GM21423 (cell line): Measurements from ENCODE around the gene RRAS.
A peak's percentile ranks its signal among the peaks of the same experiment; 100 is the strongest.

Experiments
- ATAC-seq: cut with Tn5 transposase; IDR thresholded peaks from one replicate; pipeline ENCODE4 v1.9.1; 2021; ENCODE audit warnings: mild to moderate bottlenecking, moderate library complexity; ENCODE audit not compliant: unreplicated experiment

The RRAS gene

DNA sequence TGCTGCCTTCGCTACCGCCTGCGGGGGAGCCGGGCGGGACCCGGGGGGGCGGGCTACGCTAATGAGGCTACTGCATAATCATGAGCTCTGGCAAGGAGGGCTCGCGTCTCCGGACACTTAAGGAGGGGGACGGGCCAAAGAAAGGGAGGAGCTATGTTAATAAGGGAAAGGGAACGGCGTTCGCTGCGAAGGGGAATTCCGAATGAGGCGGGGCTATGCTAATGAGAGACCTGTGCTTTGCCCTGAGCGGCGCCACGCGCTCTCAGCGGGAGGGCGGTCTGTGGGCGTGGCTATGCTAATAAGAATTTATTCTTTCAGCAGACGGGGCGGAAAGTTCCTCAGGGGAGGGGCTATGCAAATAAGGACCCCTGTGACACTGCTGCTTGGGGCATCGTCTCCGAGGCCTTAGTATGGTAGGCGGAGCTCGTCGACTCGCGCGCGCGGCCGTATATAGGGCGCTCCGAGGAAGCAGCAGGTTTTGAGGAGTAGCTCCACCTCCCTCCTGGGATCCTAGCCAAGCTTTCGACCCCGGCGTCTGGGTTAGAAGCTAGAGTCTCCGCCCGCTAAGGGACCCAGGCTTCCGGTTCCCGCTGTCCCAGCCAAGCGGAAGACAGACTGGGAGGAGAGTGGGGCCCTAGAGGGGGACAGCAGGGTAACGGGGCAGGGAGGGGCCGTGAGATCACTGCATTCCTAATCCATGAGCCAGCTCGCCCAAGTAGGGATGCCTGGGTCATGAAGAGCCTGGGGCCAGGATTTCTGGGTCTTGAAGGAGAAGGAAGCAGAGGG, at the start of gene RRAS:
RRAS (minus strand) TSS at position 31 of the 786 bp plus-strand sequence. CDS start 45 bp downstream, outside the sequence.
- peak; percentile 60 for ATAC-seq

DNA sequence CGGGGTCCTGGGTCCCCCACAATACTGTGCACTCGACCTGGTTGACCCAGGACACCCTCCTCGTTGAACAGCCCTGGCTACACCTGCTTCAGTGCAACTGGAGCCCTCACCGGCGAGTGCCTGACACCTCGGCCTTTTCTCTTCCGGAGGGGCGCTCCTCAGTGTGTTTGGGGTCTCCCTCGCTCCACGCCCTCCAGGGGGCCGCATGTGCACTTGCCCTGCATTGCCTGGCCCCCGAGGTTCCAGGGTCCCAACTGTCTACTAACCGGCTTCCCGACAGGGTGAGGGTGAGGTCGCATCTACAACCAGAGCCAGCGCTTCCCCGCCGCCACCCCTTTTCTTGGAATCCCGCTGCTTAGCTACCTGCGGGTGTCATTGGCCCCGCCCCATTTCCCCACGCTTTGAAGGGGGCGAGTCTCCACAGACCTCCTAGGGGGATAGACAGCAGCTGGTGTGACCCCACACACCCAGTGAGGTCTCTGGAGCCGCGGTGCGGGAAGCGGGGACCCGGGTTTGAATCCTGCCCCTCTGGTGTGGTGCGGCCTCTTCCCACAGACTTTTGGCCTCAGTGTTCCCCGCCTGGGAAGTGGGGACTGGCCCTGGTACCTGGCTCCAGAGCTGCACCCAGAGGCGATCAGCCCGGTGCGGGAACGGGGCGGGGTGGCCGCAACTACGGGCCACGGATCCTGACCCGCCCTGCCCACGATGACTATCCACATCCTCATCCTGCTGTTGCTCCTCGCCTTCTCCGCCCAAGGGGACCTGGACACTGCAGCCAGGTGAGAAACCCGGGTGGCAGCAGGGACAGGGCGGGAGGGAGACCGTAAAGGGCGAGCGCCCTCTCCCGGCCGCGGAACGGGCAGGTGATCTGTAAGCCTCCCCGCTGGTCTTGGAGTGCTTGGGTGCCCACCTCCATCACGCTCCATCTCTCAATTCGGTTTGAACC, 49.5 kb upstream of the RRAS start, which contains the start of gene ADM5:
ADM5 (plus strand) TSS at position 462 of the 946 bp plus-strand sequence; CDS start at position 706, 244 bp downstream.
- no peak for ATAC-seq

DNA sequence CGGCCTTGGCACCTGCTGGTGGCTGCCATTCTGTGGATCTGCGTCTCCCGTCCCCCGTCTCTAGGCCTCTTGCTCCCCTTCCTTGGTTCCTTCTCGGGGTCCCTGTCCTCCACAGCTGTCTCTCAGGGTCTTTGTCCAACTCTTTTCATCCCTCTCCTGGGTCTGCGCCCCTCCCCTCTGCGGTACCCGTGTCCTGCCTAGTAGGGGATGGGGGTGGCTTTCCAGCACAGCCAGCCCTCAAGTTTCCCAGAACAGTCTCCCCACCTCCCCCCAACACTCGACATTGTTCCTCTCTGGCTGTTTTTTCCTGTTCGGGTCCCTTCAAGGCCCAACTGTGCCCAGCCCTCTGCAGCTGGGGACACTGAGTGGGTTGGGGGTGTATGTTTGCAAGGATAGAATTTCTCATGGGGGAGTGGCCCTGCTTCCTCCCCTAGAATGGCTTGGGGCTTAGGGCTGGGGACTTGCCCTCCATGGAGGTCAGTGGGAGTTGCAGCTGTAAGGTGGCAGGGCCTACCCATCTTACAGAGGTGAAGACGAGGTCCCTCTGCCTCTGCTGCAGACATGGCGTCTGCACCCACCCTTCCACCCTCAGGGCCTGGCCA, 48.7 kb upstream of the RRAS start:
- ATAC-seq = no peak

DNA sequence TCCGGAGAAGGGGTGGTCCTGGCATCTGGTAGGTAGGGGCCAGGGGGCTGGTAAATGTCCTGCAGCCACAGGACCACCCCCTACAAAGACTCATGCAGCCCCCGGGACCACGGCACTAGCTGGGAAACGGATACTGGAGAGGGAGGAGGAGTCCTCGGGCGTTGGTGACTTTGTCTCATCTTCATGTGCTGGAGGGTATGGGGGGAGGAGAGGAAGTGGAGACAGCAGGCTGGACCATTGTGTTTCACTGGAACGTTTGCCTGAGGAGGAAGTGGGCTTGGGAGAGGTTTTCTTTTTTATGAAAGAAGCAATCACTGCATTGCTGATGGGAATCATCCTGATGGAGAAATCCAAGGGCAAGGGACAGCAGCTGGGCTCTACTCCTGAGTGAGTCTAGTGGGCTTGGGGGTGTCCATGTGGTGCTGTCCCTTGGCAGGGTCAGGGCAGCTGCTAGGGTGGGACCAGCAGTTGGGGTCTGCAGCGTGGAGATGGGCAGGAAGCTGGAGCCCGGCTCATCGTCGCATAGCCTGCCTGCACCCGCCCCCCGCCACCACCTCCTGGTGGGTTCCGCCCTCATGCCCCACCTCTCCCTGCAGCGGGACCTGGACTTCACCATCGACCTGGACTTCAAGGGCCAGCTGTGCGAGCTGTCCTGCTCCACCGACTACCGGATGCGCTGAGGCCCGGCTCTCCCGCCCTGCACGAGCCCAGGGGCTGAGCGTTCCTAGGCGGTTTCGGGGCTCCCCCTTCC, 47.8 kb upstream of the RRAS start:
- ATAC-seq = no peak

DNA sequence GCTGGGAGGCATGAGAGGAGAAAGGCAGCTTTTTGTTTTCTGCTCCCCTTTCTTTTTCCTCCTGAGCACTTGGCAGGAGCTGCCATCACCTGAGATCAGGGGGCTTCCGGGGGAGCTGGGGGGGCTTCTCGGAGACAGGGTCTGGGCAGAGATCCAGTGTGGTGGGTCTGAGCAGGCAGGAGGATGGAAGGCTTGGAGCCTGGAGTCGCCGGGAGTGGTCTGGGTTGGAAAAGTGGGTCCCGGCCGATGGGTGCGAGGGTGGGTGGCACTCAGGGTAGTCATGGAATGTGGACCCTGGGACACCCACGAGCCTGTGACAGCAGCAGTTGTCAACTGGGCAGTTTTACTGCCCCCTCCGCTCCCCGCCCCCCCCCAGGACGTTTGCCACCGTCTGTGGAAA, 47.2 kb upstream of the RRAS start:
- no peak for ATAC-seq

DNA sequence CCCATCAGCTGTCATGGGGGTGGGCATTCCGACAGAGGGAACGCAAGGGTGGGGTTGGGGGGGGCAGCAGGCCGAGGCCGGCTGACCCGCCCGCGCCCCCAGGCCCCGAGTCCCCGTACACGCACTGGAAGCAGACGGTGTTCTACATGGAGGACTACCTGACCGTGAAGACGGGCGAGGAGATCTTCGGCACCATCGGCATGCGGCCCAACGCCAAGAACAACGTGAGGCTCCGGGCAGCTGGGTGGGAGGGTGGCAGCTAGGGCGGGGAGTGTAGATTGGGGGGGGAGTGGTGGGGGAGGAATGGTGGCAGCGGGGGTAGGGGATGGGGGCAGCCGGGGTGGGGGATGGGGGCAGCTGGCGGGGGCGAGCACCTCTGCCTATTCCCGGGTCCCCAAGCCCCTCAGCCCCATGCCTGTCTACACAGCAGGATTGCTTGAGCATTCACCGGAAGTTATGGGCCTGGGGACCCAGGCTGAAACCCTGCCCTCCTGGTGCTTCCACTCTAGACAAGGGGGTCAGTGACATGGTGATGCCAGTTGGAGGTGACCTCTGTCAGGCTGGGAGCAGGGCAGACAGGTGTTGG, 46.7 kb upstream of the RRAS start:
- ATAC-seq = no peak

DNA sequence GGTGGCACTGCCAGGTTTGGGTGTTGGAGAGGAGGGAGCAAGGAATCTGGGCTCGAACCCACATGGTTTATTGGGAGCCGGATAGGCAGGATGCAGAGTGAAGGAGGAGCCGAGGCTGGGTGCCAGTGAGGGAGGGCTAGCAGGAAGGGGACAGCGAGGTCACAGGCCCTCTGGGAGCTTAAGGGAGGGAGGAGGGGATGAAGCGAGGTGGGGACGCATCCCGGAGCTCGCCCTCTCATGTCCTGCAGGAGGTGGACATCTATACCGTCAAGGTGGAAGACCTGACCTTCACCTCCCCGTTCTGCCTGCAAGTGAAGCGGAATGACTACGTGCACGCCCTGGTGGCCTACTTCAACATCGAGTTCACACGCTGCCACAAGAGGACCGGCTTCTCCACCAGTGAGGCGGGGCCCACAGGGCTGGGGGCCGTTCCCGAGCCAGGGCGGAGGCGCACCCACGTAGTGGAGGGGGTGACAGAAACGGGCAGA, 45.9 kb upstream of the RRAS start:
- ATAC-seq = no peak

DNA sequence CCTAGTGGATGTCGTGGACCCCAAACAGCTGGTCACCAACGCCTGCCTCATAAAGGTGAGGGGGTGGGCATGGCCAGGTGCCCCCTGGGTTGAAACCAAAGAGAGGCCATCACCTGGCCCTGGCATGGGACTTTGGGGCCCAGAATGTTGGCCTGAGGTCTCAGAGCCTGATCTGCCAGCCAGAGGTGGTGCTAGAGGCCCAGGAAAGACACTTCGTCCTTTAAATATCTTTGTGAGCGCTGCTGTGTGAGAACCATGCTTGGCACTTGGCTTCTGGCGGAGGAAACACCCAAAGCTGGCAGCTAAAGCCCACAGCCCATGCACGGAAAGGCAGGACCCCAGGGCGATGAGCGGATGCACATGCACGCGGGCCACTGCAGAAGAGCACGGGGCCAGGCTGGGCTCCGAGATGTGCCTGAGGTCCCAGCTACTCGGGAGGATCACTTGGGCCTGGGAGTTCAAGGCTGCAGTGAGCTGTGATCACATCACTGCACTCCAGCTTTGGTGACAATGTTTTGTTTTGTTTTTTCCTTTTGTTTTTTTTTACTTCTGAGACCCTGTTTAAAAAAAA, 45.1 kb upstream of the RRAS start:
- ATAC-seq = no peak

DNA sequence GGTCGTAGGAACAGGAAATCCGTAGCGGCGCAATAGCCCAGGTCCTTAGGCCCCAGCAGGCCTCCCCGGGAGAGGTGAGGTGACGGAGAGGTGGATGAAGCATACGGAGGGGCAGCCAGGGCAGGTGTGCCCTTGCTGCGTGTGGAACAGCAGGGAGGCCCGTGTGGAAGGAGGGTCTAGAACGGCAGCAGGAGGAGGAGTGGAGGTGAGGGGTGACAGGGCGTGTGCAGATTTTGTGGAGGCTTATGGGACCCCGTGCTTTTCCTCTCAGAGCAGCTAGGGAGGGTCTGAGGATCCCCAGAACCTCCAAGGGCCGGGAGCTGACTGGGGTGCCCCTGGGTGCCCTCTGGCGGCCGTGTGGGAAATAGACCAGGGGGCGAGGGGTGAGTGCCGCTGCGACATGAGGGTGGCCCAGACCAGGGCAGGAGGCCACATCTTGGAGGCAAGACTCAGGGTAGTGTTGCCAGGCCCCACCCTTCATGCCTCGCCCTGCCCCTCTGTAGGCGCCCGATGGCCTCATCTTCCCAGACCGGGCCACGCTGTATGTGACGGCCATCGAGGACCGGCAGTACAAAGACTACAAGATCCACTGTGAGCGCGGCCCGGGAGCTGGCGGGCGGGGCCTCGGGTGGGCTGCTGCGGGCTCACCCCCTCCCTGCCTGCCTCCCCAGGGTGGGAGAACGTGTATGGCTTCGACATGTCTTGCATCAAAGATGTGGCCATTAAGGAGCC, 44.5 kb upstream of the RRAS start:
- ATAC-seq = no peak

DNA sequence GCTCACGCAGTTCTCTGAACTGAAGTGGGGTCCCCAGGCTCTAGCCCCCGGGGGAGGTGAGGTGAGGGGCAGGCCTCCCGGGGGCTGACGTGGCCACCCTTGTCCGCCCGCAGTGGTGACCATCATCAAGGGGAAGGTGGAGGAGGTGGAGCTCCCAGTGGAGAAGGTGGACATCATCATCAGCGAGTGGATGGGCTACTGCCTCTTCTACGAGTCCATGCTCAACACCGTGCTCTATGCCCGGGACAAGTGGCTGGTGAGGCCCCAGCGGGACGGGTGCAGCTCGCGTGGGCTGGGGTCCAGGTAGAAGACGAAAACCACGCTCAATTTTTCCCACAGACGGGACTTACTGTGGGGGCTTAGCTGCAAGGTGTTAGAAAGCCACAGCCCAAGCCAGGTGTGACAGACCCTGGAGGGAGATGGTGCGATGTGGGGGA, 43.9 kb upstream of the RRAS start:
- no peak for ATAC-seq

DNA sequence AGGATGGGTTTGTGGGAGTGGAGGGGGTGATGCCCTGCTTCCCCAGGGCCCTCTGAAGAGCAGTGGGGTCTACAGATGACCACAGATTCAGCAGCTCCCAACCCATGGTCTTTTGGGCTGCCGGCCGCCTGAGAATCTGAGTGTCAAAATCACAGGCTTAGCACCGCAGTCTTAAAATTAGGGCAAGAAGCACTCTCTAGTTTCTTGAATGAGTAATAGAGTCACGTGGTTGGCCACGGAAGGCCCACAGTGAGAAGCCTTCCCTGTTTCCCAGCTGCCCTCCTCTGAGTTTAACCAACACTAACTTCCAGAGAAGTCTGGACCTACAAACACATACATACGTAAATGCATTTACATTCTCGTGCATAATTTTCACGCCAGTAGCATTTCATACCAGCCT, 42.3 kb upstream of the RRAS start:
- no peak for ATAC-seq

DNA sequence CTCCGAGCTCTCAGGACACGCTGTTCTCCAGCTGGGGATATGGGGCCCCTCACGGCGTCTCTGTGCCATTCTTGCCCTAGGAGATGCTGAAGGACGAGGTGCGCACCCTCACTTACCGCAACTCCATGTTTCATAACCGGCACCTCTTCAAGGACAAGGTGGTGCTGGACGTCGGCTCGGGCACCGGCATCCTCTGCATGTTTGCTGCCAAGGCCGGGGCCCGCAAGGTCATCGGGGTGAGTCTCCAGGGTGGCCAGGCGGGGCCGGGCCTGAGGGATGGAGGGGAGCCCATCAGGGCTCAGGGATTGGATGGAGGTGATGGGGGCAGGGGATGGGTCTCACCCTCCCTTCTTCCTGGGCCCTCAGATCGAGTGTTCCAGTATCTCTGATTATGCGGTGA, 41.9 kb upstream of the RRAS start:
- no peak for ATAC-seq

DNA sequence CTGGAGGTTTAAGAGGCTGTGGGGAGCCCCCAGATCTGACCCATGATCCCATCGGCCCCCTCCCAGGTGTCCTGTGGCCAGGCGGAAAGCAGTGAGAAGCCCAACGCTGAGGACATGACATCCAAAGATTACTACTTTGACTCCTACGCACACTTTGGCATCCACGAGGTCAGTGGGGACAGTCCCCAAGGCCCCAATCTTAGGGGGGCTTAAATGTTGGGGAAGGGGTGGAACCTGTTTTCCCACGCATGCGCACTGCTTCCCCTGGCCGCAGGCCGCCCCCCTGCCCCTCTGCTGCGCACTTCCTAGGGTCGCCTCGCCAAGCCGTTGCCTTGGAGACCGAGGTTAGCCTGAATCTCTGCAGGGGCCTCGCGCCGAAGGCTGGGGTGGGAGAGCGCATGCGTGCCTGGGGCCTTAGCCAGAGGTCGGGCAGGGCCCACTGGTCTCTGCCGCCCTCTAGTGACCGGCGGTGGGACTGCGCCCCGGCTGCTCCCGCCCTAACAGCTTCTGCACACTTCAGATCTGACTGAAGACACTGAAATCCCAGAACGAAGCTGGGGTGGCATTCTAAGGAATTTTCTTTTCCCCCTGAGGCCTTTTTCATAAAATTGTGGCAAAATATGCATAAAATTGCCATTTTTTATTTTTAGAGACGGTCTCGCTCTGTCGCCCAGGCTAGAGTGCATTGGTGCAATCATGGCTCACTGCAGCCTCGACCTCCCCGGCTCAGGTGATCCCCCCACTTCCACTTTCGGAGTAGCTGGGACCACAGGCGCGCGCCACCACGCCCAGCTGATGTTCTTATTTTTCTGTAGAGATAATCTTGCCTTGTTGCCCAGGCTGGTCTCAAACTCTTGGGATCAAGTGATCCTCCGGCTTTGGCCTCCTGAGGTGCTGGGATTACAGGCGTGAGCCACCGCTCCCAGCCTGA, 40.7 kb upstream of the RRAS start:
- no peak for ATAC-seq

DNA sequence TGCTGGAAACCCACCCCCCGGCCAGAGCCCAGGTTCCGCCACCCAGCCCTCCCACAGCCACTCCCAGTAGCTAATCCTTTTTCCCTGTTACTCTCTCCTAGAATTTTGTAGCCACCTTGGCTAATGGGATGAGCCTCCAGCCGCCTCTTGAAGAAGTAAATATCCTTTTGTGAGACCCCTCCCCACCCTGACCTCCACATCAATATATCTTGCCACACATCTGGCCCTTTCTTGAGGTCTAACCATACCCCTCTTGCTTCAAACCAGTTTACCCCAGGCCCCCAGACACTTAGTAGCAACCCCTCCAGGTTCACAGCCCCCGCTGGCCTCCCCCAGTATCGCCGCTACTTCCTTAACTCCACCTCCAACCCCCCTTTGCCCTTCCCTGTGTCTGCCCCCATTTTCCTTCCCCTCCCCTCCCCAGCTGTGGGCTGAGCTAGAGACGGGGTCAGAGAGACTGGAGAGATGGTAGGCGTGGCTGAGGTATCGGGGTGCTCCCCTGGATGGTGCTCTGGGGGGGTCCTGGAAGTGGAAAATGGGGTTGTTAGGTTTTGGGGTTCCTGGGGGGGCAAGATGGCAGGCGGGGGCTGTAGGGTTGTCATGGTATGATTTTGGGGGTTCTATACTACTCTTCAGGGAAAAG, 39.9 kb upstream of the RRAS start:
- no peak for ATAC-seq

DNA sequence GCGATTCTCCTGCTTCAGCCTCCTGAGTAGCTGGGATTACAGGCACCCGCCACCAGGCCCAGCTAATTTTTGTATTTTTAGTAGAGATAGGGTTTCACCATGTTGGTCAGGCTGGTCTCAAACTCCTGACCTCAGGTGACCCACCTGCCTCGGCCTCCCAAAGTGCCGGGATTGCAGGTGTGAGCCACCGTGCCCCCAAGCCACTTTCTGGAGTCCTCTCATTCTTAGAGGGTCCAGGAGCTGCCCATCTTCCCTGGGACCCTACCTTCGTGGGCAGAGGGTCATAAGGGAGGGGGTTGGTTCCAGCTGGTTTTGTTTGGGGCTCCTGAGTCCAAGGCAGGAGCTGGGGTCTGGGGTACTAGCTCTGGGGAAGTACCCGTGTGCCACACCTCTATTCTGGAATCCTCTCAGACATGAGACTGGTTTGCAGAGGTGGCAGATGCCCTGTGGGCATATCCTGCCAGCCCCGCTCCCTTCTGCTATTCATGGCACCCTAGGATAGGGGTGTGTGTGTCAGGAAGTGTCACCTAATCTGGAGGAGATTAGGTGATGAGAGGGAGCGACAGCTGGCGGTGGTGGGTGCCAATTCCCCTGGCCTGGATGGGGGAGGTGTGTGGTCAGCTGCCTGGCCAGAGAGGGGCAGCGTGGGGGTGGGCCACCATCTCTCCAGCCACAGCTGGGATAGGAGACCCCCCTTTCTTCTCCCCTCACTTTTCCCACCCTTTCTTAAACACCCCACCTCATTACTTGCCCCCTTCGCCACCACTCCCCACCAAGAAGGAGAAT, 39.2 kb upstream of the RRAS start:
- ATAC-seq = no peak

DNA sequence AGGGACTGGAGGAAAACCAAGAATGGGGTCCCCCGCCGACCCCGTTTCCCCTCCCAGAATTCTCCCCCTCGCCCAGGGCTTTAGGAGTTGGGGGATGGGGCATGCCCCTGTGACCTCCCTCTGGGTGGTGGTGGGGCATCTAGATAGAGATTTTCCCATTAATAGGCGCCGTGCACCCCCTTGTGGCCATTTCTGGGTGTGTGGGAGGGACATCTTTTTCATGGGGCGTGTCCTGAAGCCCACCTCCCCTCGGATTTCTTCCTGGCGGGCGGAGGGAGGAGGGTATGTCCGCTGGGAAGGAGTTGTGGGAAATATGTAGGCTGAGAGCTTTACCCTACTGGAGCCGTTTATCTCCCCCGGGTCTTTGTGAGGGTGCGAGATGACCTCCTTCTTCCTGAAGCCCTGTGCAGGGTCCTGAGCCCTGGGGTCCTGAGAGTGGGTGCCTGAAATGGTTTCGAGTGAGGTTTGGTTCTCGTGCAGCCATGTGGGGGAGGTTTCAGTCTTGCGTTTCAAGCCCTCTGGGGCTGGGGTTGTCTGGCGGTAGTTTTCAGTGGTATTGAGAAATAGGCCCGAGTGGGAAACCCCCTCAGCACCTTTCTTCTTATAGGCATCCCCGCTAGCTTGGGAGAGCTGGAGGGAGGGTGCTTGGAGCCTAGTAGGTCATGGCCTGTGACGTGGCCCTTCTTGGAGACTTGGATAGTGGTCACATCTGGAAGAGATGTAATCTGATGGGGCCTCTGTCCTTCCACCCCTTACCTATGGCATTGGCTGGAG, 38.1 kb upstream of the RRAS start:
- no peak for ATAC-seq
